CD8-positive, alpha-beta memory T cell (primary cell): Measurements from ENCODE around the gene COPG2. TPM values are rescaled to one million over a fixed set of nuclear protein-coding genes. Genes with fewer than 3 reads are reported as not detected.
"Not testable (repeated sequence)": the region's sequence is repeated elsewhere in the genome, so short reads cannot be mapped to it uniquely, and the experiment has no call there.

ENCODE experiments used
- CTCF ChIA-PET: fragments of 350-600 bp; sonication (Branson Sonifier 250); formaldehyde crosslinking; loops from one replicate; lab custom pipeline; 2021; ENCODE audit warnings: antibody characterized with exemption; lab: Charles Lee
- POLR2A ChIA-PET: fragments of 350-600 bp; sonication (Branson Sonifier 250); formaldehyde crosslinking; loops from one replicate; lab custom pipeline; 2021; ENCODE audit warnings: antibody characterized with exemption; lab: Charles Lee
- DNase-seq, 5 donors: peaks; one replicate each; pipeline versions ENCODE4 v3.0.0 to v3.0.0-alpha.2; 2020 to 2022; ENCODE audit warnings: mixed read lengths in 1 of 5
- H3K27ac ChIP-seq: one replicate; pipeline ENCODE4 v1.7.0; 2013; ENCODE audit warnings: low read depth, mild to moderate bottlenecking, low read length, moderate library complexity
- H3K27me3 ChIP-seq: 2 replicates; pipeline ENCODE4 v1.7.0; 2013; ENCODE audit warnings: low read length, mild to moderate bottlenecking; ENCODE audit not compliant: insufficient read depth, poor library complexity, severe bottlenecking
- H3K36me3 ChIP-seq: 2 replicates; pipeline ENCODE4 v1.7.0; 2013; ENCODE audit warnings: mild to moderate bottlenecking, low read length, moderate library complexity; ENCODE audit not compliant: insufficient read depth
- H3K4me1 ChIP-seq: 2 replicates; pipeline ENCODE4 v1.7.0; 2013; ENCODE audit warnings: mild to moderate bottlenecking, low read length, moderate library complexity; ENCODE audit not compliant: insufficient read depth
- H3K4me3 ChIP-seq: 2 replicates; pipeline ENCODE4 v1.7.0; 2013; ENCODE audit warnings: mild to moderate bottlenecking, low read length
- H3K9me3 ChIP-seq: 2 replicates; pipeline ENCODE4 v1.7.0; 2013; ENCODE audit warnings: mild to moderate bottlenecking, low read length
- H3K27ac Mint-ChIP-seq, 8 donors: one replicate each; pipeline ENCODE4 v1.8.0; 2020 to 2021; ENCODE audit warnings: mixed read lengths in 8 of 8, mild to moderate bottlenecking in 6 of 8, inconsistent platforms in 3 of 8, moderate library complexity in 3 of 8
- H3K27me3 Mint-ChIP-seq, 2 donors: one replicate each; pipeline ENCODE4 v1.8.0; 2020 to 2021; ENCODE audit warnings: mixed read lengths in 2 of 2, mild to moderate bottlenecking in 1 of 2, moderate library complexity in 1 of 2
- H3K36me3 Mint-ChIP-seq, 3 donors: one replicate each; pipeline ENCODE4 v1.8.0; 2020 to 2021; ENCODE audit warnings: mixed read lengths in 3 of 3, inconsistent platforms in 1 of 3, mild to moderate bottlenecking in 1 of 3
- H3K4me1 Mint-ChIP-seq, 3 donors: one replicate each; pipeline ENCODE4 v1.8.0; 2020 to 2021; ENCODE audit warnings: mixed read lengths in 3 of 3, inconsistent platforms in 1 of 3, mild to moderate bottlenecking in 1 of 3
- H3K4me3 Mint-ChIP-seq, 7 donors: one replicate each; pipeline ENCODE4 v1.8.0; 2020 to 2021; ENCODE audit warnings: mixed read lengths in 7 of 7, mild to moderate bottlenecking in 6 of 7, moderate library complexity in 4 of 7, inconsistent platforms in 2 of 7
- H3K9me3 Mint-ChIP-seq, 5 donors: one replicate each; pipeline ENCODE4 v1.8.0; 2020 to 2022; ENCODE audit warnings: mixed read lengths in 5 of 5, mild to moderate bottlenecking in 3 of 5, moderate library complexity in 2 of 5, inconsistent platforms in 1 of 5
- polyA plus RNA-seq: library from polyadenylated mRNA; unstranded; fragments of 300-500 nt; fragmentation: Illumina TruSeq; gene quantifications from one replicate; pipeline ENCODE4 v1.2.3, GENCODE V29; 2021
- total RNA-seq, 2 experiments: library from RNA; stranded (reverse); gene quantifications; one replicate each; pipeline ENCODE4 v1.2.3, GENCODE V29; 2021

The COPG2 gene
- total and polyA plus RNA-seq, 3 experiments from 2014 or later, result 1.4 to 23.7 (median 23.6) TPM

DNA sequence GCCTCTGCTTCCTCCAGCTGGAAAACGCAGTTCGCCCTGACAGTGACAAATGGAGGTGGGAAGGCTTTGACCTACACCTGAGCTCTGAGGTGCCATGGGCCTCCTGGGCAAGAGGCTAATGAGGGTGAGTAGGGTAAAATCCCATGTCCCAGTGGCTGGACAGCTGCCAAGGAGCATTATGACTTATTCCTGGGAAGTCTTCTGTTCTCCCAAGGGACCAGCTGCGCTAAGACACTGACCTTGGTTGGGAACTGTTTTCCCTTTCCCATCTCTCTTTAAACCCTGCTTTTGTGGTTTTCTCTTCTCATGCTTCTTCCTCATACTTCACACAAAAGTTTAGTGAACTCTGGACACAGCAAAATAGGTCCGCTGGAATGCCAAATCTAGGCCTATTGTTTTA is 72.6 kb downstream of the COPG2 start:
- Histone ChIP-seq H3K9me3 (no peaks in the 10 kb centered on the region), H3K4me3 (no peak overlapping the region), H3K27ac (no peak overlapping the region), H3K4me1 (no peaks in the 10 kb centered on the region), H3K36me3 (no peaks in the 10 kb centered on the region), H3K27me3 (no peaks in the 10 kb centered on the region)
- no peaks in the 10 kb centered on the region for H3K9me3 Mint-ChIP-seq
- CTCF ChIA-PET, result no interaction called here
- no peaks in the 10 kb centered on the region for H3K27me3 Mint-ChIP-seq
- H3K36me3 Mint-ChIP-seq, result peaks cover 0 to 2% (median 0%) of the 10 kb centered on the region in 3 donors
- peak overlapping the region in 1 of 8 donors; percentile 32 for H3K27ac Mint-ChIP-seq
- no peaks in the 10 kb centered on the region for H3K4me1 Mint-ChIP-seq
- no peak overlapping the region for H3K4me3 Mint-ChIP-seq
- POLR2A ChIA-PET, result no interaction called here
- DNase-seq, result no peak

DNA sequence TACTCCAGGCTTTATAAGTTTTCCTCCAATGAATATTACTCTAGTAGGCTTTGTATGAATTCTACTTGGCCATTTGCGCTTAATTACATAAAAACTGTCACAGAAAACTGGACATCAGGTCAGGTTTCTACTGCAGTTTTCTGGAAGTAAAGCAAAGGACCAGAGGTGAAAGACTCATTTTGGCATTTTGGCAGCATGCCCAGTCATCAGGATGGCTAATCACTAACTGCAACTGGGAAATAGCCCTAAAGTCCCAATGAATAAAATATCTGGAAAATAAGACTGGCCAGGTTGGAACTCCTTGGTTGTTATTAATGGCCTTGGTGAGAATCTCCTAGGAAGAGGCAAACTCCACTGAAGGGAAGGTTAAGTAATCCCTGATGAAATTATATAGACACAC is 75.5 kb downstream of the COPG2 start:
- Mint-ChIP-seq H3K4me3 (no peak overlapping the region), H3K4me1 (no peaks in the 10 kb centered on the region), H3K36me3 (peaks cover 0 to 4% (median 0%) of the 10 kb centered on the region in 3 donors), H3K27ac (no peak overlapping the region), H3K27me3 (no peaks in the 10 kb centered on the region), H3K9me3 (peaks cover 0 to 5% (median 4%) of the 10 kb centered on the region in 5 donors)
- H3K4me3 ChIP-seq, result no peak overlapping the region
- no peak for DNase-seq
- H3K27me3 ChIP-seq, result no peaks in the 10 kb centered on the region
- POLR2A ChIA-PET, result no interaction called here
- no peaks in the 10 kb centered on the region for H3K9me3 ChIP-seq
- no peak overlapping the region for H3K27ac ChIP-seq
- CTCF ChIA-PET, result no interaction called here
- no peaks in the 10 kb centered on the region for H3K4me1 ChIP-seq
- H3K36me3 ChIP-seq, result no peaks in the 10 kb centered on the region

DNA sequence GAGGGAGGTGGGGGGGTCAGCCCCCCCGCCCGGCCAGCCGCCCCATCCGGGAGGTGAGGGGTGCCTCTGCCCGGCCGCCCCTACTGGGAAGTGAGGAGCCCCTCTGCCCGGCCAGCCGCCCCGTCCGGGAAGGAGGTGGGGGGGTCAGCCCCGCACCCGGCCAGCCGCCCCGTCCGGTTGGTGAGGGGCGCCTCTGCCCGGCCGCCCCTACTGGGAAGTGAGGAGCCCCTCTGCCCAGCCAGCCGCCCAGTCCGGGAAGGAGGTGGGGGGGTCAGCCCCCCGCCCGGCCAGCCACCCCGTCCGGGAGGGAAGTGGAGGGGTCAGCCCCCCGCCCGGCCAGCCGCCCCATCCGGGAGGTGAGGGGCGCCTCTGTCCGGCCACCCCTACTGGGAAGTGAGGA is 77.1 kb downstream of the COPG2 start:
- H3K27me3 Mint-ChIP-seq, CTCF ChIA-PET, H3K4me3 ChIP-seq, H3K9me3 Mint-ChIP-seq, H3K36me3 ChIP-seq, DNase-seq, POLR2A ChIA-PET, H3K27ac Mint-ChIP-seq, H3K9me3 ChIP-seq, H3K27ac ChIP-seq, H3K27me3 ChIP-seq, H3K4me1 Mint-ChIP-seq, H3K36me3 Mint-ChIP-seq, H3K4me3 Mint-ChIP-seq, H3K4me1 ChIP-seq: not testable (repeated sequence)

DNA sequence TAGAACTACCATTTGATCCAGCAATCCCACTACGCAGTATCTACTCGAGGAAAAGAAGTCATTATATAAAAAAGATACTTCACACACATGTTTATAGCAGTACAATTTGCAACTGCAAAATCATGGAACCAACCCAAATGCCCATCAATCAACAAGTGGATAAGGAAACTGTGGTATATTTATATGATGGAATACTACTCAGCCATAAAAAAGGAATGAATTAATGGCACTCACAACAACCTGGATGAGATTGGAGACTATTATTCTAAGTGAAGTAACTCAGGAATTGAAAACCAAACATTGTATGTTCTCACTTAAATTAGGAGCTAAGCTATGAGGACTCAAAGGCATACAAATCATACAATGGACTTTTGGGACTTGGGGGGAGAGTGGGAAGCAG is 82.6 kb downstream of the COPG2 start:
- H3K27ac Mint-ChIP-seq, H3K4me1 Mint-ChIP-seq, H3K9me3 ChIP-seq, POLR2A ChIA-PET, DNase-seq, H3K27me3 ChIP-seq, H3K4me3 ChIP-seq, H3K27me3 Mint-ChIP-seq, H3K27ac ChIP-seq, H3K4me3 Mint-ChIP-seq, H3K36me3 ChIP-seq, H3K4me1 ChIP-seq, CTCF ChIA-PET: not testable (repeated sequence)
- peaks cover 3 to 26% (median 6%) of the 10 kb centered on the region in 5 donors for H3K9me3 Mint-ChIP-seq
- peaks cover 2 to 27% (median 3%) of the 10 kb centered on the region in 3 donors for H3K36me3 Mint-ChIP-seq

DNA sequence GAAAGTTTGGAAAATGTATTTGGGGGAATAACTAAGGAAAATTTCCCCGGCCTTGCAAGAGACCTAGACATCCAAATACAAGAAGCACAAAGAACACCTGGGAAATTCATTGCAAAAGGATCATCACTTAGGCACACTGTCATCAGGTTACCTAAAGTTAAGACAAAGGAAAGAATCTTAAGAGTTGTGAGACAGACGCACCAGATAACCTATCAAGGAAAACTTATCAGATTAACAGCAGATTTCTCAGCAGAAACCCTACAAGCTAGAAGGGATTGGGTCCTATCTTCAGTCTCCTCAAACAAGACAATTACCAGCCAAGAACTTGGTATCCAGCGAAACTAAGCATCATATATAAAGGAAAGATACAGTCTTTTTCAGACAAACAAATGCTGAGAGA is 93.4 kb downstream of the COPG2 start:
- H3K4me3 Mint-ChIP-seq, H3K27me3 ChIP-seq, H3K27ac Mint-ChIP-seq, H3K27ac ChIP-seq, H3K27me3 Mint-ChIP-seq, CTCF ChIA-PET, DNase-seq, H3K4me1 ChIP-seq, H3K36me3 ChIP-seq, H3K4me3 ChIP-seq, H3K9me3 ChIP-seq, POLR2A ChIA-PET, H3K4me1 Mint-ChIP-seq: not testable (repeated sequence)
- H3K9me3 Mint-ChIP-seq, result peaks cover 0 to 22% (median 10%) of the 10 kb centered on the region in 5 donors
- peaks cover 0 to 49% (median 2%) of the 10 kb centered on the region in 3 donors for H3K36me3 Mint-ChIP-seq

DNA sequence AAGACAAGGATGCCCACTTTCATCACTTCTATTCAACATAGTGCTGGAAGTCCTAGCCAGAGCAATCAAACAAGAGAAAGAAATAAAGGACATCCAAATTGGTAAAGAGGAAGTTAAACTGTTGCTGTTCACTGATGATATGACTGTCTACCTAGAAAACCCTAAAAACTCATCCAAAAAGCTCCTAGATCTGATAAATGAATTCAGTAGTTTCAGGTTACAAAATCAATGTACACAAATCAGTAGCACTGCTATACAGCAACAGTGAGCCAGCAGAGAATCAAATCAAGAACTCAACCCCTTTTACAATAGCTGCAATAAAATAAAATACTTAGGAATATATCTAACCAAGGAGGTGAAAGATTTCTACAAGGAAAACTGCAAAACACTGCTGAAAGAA is 98.4 kb downstream of the COPG2 start:
- H3K27me3 ChIP-seq, H3K27ac ChIP-seq, H3K4me3 ChIP-seq, H3K4me3 Mint-ChIP-seq, H3K36me3 ChIP-seq, H3K4me1 Mint-ChIP-seq, DNase-seq, H3K9me3 ChIP-seq, POLR2A ChIA-PET, H3K27ac Mint-ChIP-seq, CTCF ChIA-PET, H3K27me3 Mint-ChIP-seq, H3K4me1 ChIP-seq: not testable (repeated sequence)
- H3K36me3 Mint-ChIP-seq, result peaks cover 4 to 70% (median 10%) of the 10 kb centered on the region in 3 donors
- H3K9me3 Mint-ChIP-seq, result peaks cover 14 to 46% (median 17%) of the 10 kb centered on the region in 5 donors

DNA sequence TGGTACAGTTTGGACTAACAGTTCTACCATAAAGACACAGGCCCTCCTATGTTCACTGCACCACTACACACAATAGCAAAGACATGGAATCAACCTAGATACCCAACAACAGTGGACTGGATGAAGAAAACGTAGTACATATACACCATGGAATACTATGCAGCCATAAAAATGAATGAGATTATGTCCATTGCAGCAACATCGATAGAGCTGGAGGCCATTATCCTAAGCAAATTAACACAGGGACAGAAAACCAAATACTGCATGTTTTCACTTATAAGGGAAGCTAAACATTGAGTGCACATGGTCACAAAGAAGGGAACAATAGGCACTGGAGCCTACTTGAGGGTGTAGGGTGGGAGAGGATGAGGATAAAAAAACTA is 101.7 kb downstream of the COPG2 start:
- Mint-ChIP-seq H3K4me1 (no peaks in the 10 kb centered on the region), H3K27me3 (no peaks in the 10 kb centered on the region), H3K27ac (no peak overlapping the region), H3K4me3 (no peak overlapping the region), H3K36me3 (peaks cover 2 to 66% (median 10%) of the 10 kb centered on the region in 3 donors), H3K9me3 (peaks cover 14 to 44% (median 23%) of the 10 kb centered on the region in 5 donors)
- peaks cover 3% of the 10 kb centered on the region for H3K9me3 ChIP-seq
- no peak overlapping the region for H3K4me3 ChIP-seq
- DNase-seq, result no peak
- no peaks in the 10 kb centered on the region for H3K27me3 ChIP-seq
- ChIA-PET POLR2A (no interaction called here), CTCF (no interaction called here)
- H3K4me1 ChIP-seq, result no peaks in the 10 kb centered on the region
- H3K36me3 ChIP-seq, result no peaks in the 10 kb centered on the region
- H3K27ac ChIP-seq, result no peak overlapping the region

DNA sequence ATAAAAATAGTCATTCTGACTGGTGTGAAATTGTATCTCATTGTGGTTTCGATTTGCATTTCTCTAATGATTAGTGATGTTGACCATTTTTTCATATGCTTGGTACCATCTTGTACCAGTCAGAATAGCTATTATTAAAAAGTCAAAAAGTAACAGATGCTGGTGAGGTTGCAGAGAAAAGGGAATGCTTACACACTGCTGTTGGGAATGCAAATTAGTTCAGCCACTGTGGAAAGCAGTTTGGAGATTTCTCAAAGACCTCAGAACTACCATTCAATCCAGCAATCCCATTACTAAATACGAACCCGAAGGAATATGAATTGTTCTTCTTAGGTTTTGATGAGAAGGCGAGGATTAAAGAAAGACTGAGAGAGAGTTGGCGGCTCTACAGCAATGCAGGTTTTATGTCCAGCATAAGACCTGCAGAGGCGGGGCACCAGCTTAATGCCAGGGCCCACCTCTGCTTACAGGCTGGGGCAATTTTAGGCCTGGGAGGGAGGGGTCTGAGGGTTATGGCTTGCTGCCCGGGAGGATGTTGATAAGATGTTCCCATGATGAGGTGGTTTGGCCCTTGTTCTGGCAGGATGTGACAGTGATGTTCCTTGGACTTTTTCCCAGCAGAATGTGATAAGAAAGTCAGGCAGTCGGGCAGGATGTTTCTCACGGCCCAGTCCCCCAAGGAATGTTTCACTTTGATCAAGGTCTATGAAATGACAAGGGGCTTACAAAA is 102.2 kb downstream of the COPG2 start:
- no peak overlapping the region for H3K4me3 Mint-ChIP-seq
- H3K4me1 Mint-ChIP-seq, result no peaks in the 10 kb centered on the region
- no peaks in the 10 kb centered on the region for H3K27me3 Mint-ChIP-seq
- H3K27me3 ChIP-seq, result no peaks in the 10 kb centered on the region
- H3K4me3 ChIP-seq, result no peak overlapping the region
- DNase-seq, result no peak
- H3K27ac ChIP-seq, result no peak overlapping the region
- H3K4me1 ChIP-seq, result no peaks in the 10 kb centered on the region
- H3K36me3 Mint-ChIP-seq, result peaks cover 2 to 60% (median 10%) of the 10 kb centered on the region in 3 donors
- no peak overlapping the region for H3K27ac Mint-ChIP-seq
- no peaks in the 10 kb centered on the region for H3K36me3 ChIP-seq
- peaks cover 3% of the 10 kb centered on the region for H3K9me3 ChIP-seq
- ChIA-PET CTCF (no interaction called here), POLR2A (no interaction called here)
- peaks cover 9 to 44% (median 23%) of the 10 kb centered on the region in 5 donors for H3K9me3 Mint-ChIP-seq
